HG03521 (cell line): ENCODE results near the gene ZNF512B.
"Not testable (repeated sequence)": the region's sequence is repeated elsewhere in the genome, so short reads cannot be mapped to it uniquely, and the experiment has no call there.

Source experiments
- ATAC-seq: cut with Tn5 transposase; IDR thresholded peaks from one replicate; pipeline ENCODE4 v1.9.1; 2021; ENCODE audit warnings: mild to moderate bottlenecking, moderate library complexity; ENCODE audit not compliant: unreplicated experiment

ZNF512B gene, protein sequence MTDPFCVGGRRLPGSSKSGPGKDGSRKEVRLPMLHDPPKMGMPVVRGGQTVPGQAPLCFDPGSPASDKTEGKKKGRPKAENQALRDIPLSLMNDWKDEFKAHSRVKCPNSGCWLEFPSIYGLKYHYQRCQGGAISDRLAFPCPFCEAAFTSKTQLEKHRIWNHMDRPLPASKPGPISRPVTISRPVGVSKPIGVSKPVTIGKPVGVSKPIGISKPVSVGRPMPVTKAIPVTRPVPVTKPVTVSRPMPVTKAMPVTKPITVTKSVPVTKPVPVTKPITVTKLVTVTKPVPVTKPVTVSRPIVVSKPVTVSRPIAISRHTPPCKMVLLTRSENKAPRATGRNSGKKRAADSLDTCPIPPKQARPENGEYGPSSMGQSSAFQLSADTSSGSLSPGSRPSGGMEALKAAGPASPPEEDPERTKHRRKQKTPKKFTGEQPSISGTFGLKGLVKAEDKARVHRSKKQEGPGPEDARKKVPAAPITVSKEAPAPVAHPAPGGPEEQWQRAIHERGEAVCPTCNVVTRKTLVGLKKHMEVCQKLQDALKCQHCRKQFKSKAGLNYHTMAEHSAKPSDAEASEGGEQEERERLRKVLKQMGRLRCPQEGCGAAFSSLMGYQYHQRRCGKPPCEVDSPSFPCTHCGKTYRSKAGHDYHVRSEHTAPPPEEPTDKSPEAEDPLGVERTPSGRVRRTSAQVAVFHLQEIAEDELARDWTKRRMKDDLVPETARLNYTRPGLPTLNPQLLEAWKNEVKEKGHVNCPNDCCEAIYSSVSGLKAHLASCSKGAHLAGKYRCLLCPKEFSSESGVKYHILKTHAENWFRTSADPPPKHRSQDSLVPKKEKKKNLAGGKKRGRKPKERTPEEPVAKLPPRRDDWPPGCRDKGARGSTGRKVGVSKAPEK

DNA sequence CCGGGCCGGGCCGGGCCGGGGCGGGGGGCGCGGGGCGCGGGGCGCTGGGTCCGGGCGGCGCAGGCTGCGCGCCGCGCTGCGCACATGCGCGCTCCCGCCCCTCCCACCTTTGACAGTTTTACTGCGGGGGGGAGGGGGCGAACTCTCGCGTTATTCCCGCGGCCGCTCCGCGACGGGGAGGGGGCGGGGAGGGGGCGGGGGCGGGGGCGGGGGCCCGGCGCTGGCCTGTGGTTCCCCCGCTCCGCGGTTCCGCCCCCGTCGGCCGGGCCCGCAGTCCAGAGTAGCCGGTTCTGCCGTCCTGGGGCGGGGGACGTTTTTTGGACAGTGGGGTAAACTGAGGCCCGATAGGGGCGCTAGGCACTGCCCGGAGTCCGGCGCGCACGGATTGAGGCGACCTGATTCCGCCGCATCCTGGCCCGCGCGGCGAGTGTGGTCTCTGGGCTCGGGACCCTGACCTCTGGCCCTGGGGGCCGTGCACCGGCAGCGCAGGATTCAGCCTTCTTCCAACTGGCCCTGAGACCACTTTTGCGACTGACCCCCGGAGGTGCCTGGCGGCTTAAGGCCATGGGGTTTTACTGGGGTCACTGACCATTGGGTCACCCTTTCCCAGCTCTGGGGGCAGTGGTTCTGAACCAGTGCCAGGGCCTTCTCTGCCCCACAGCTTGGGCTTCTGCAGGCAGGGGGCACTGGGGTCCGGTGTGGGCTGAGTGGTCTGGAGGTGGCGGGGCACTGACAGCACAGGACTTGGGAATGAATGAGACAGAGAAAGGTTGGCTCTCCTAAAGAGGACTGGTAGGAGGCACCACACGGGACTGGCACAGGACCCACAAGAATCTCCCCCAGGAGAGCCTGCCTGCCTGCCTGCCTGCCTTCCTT lies at the start of gene ZNF512B:
TSS of gene ZNF512B (minus strand) at position 93 of the 876 bp plus-strand sequence. CDS start 1,980 bp downstream, outside the sequence.
- no peak for ATAC-seq

DNA sequence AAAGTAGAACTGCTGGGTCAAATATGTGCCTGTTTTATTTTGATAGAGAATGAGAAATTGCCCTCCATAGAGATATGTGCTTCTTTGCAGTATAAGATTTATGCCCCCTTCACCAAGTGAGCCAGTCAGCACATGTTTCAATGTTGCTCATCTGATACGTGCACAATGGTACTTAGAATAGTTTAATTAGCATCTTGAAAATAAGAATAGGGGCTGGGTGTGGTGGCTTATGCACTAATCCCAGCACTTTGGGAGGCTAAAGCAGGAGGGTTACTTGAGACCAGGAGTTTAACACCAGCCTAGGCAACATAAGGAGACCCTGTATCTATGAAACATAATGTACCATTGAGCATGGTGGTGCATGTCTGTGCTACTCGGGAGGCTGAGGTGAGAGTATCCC lies 45.9 kb upstream of the ZNF512B start:
- ATAC-seq, result no peak

DNA sequence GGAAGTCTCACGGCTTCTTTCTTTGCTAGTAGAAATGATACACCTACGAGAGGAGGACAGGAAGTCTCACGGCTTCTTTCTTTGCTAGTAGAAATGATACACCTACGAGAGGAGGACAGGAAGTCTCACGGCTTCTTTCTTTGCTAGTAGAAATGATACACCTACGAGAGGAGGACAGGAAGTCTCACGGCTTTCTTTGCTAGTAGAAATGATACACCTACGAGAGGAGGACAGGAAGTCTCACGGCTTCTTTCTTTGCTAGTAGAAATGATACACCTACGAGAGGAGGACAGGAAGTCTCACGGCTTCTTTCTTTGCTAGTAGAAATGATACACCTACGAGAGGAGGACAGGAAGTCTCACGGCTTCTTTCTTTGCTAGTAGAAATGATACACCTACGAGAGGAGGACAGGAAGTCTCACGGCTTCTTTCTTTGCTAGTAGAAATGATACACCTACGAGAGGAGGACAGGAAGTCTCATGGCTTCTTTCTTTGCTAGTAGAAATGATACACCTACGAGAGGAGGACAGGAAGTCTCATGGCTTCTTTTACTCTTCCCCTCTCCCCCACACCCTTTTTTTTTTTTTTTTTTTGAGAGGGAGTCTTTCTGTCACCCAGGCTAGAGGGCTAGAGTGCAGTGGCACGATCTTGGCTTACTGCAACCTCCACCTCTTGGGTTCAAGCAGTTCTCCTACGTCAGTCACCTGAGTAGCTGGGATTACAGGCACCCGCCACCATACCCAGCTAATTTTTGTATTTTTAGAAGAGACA lies 42.8 kb upstream of the ZNF512B start:
- ATAC-seq, result not testable (repeated sequence)

DNA sequence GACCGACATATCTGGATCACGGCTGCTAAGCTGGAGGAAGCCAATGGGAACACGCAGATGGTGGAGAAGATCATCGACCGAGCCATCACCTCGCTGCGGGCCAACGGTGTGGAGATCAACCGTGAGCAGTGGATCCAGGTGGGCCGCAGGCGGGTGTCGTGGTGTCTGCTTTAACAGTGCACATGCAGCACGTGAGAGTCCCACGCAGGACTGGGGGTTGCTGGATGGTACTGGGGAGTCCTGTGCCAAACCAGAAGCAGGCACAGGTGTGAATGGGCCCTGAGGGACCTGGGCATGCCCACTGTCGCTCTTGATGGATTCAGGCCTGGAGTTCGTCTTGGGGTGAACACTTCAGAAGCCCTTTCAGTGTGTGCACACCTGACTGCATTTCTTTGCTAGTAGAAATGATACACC lies 41.6 kb upstream of the ZNF512B start:
- ATAC-seq, result no peak

DNA sequence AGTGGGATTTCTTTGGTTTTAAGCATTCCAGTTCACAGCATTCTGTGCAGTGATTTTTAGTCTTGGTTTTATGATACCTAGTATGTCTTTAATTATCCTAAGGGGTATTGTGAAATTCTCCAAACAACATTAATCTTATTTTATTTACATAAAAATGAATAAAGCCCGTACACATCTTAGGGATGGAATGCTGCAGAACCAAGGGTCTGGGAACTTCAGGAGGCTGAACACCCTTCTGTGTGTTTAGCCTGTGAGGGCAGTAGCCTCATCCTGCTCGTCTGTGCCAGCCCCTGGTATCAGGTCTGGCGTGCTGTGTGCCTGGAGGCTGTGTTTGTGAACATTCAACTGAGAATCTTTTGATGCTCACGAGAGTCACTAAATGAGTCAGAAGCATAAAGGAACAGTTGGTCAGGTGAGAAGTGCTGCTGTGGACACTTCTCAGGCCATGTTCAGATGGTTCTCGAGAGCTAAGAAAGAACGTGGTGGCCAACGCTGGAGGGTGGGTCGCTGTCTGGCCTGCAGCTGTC lies 41.0 kb upstream of the ZNF512B start:
- no peak for ATAC-seq

DNA sequence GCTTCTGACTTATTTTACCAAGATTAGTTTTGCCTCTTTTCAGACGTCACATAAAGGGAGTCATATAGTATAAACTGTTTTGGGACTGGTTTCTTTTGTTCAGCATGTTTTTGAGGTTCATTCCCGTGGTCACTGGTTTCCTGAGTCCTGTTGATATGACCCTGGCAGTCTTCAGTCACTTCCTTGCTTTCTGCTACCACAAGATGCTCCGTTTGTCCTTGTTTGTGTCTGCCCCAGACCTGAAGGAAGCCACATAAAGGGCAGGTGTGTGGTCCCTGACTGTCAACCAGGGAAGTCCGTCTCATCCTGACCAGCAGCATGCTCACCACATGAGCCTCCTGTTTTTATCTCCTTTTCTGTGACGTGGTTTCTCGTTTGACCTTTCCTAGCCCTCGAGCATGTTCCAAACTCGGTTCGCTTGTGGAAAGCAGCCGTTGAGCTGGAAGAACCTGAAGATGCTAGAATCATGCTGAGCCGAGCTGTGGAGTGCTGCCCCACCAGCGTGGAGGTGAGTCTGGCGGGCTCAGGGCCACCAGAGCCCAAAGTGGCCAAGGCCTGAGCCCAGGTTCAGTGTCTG lies 40.2 kb upstream of the ZNF512B start:
- no peak for ATAC-seq

DNA sequence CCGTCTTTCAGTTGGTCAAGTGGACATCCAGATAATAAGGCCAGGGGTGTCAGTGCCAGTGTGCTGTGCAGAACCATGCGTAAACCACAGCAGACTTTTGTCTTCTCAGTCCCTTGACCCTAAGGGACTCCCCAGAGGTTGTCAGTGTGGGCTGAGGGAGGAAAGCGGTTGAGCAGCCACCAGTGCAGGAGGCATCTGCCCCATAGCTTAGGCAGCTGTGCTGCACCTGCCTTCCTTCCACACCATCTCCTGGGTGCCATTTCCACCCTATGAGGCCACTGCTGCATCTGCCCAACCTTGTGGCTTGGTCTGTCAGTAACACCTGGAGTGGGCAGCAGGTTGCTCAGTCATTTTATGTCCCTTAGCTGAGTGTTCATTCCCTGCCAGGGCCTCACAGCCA lies 37.2 kb upstream of the ZNF512B start:
- no peak for ATAC-seq

DNA sequence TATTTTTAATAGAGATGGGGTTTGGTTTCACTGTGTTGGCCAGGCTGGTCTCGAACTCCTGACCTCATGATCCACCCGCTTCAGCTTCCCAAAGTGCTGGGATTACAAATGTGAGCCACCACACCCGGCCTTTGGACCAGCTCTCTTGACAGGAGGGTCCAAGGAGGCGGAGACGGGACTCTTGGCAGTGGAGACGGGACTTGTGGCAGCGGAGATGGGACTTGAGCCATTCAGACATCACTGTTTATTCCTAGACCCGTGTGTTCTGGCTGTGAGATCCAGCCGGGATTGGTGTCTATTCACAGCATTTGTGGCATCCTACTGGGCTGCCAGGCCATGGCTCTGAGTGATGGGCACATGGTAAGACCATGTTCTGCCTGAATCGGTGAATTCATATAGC lies 36.8 kb upstream of the ZNF512B start:
- ATAC-seq, result no peak

DNA sequence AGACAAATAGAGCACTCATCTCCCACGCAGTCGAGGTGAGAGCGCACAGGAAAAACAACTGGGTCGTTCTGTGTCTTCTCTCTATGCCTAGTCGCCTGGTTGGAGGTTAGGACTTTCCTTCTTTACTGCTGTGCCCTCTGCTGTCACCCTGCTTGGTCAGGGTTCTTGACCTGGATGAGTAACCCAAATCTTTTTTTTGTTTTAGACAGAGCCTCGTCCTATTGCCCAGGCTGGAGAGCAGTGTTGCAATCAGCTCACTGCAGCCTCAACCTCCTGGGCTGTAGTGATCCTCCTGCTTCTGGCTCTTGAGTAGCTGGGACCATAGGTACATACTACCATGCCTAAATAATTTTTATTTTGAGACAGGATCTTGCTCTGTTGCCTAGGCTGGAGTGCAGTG lies 35.7 kb upstream of the ZNF512B start:
- no peak for ATAC-seq

DNA sequence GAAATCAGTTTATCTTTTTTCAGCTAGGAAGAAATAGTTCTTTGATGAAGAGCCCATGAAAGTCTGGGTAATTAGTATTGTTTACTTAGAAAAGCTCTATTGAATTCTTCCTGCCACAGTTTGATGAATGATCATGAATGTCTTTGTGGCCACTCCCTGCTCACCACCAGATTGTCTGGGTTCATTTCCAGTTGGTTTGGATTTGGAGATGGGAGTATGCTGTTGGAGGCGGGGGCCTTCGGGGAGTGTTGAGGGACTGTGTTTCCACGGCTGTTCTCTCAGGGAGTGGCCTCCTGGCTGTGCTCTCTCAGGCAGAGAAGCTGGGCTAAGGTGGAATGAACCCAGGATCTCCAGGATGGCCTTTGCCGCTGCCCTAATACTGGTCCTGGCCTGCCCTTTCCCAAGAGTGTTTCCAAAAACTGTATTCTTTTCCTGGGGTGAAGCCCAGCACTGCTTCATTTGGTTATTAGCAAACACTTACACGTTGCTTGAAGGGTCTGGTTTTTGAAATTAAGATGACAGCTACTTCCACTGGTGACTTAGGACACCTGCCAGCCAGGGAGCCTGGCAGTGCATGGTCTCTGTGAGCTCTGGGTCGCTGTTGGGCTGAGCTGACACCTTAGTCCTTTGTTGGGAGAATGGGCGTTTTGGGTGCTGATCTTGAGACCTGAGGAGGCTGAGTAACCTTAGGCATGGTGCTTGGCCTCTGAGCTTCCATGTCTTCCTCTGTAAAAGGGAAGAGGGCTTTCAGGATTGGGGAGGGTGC lies 34.4 kb upstream of the ZNF512B start:
- ATAC-seq, result no peak

DNA sequence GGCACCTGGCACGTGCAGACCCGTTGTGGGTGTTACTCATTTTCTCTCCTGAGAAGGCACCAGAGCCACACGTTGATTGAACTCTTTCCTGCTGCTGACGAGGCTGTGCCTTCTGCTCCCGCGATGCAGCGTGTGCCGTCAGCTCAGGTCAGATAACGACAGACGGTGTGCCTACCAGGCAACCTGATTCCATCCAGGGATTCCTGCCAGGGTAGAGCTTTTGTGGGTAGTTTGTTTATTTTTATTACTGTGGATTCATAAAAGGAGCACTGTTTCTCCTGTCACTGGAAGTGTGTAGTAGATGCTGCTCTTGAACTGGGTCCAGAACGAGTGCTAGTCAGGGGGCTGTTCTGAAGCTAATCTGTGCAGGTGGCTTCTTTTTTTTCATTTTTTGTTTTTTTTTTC lies 31.9 kb upstream of the ZNF512B start:
- ATAC-seq, result no peak

DNA sequence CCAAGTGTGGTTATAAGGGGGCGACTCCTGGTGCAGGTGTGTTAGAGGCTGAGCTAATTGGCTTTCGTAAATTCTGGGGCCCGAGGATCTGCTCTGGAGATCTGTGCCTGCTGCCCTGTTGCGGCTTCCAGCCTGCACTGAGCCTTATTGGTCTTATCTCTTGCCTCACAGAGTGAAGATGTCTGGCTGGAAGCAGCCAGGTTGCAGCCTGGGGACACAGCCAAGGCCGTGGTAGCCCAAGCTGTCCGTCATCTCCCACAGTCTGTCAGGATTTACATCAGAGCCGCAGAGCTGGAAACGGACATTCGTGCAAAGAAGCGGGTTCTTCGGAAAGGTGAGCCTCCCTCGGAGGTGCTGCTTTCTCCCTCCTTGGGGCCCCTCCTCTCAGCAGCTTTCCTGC lies 31.2 kb upstream of the ZNF512B start:
- ATAC-seq, result no peak

DNA sequence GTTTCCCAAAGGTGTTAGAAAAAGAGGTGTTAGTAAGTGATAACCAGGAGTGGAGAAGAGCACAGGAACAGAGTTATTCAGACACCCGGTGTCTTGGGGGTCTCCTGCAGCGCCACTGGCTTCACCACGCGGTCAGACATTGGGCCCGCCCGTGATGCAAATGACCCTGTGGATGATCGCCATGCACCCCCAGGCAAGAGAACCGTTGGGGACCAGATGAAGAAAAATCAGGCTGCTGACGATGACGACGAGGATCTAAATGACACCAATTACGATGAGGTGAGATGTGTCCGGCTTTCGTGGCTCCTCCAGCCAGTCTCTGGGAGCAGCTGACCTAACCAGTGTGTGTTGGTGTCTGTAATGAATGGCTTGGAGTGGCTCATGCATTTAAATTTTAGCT lies 13.2 kb upstream of the ZNF512B start:
- ATAC-seq, result no peak

DNA sequence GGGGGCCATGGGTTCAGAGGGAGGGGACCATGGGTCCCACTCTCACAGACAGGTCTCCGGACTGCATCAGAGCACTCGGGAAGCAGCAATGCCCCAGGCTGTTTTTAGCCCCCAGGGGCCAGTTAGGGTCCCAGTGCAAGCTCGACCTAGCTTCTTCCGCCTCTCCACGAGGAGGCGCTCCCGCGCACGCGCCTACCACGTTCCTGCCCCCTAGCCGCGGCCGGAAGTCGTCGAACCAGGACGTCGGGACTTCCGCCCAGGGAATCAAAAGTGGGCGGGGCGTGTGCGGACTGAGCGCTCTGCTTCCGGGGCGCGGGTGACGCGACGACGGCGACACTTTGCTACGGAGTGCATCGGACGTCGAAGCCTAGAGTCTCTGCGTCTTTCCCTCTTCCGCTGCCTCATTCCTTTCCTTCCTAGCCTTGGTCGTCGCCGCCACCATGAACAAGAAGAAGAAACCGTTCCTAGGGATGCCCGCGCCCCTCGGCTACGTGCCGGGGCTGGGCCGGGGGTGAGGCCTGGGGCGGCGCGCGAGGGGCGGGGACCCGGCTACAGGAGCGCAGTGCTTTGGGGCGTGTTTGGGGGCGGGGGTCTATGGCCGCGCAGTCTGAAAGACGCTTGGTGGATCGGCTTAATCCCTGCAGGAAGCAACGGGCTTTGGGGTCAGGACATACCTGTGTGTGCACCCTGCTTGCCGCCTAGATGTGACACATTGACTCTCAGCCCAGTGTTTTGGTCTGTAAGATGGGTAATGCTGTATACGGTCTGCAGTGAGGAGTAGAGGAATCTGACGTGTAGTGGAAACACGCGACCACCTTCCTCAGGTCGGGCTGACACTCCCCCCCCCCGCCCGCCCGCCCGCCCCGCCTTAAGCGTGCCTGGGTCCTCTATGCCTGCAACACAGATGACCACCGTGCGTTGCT lies 11.3 kb upstream of the ZNF512B start, which contains the start of gene PRPF6:
TSS of gene PRPF6 (plus strand) at position 327 of the 923 bp plus-strand sequence. CDS start at position 441, 114 bp downstream.
- peak; percentile 53 for ATAC-seq

DNA sequence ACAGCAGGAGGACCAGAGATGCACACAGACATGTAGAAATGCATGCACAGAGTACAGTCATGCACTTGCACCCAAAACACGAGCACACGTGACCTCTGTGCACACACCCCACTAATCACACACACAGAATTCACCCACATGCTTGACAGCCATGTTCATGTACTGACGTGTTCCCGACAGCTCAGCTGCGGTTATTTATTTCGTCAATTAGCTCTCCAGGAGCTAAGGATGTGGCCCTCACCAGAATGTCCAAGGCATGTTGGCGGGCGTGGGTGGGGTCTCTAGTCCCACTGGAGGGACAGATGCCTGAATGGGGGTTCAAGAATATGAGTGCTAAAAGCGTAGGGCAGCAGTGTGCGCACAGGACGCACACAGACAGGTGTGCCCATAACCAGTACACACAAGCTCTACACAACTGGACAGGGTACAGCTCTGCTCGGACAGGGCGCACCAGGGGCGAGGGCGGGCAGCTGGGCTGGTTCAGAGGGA lies 10.6 kb upstream of the ZNF512B start:
- ATAC-seq, result peak; percentile 7

DNA sequence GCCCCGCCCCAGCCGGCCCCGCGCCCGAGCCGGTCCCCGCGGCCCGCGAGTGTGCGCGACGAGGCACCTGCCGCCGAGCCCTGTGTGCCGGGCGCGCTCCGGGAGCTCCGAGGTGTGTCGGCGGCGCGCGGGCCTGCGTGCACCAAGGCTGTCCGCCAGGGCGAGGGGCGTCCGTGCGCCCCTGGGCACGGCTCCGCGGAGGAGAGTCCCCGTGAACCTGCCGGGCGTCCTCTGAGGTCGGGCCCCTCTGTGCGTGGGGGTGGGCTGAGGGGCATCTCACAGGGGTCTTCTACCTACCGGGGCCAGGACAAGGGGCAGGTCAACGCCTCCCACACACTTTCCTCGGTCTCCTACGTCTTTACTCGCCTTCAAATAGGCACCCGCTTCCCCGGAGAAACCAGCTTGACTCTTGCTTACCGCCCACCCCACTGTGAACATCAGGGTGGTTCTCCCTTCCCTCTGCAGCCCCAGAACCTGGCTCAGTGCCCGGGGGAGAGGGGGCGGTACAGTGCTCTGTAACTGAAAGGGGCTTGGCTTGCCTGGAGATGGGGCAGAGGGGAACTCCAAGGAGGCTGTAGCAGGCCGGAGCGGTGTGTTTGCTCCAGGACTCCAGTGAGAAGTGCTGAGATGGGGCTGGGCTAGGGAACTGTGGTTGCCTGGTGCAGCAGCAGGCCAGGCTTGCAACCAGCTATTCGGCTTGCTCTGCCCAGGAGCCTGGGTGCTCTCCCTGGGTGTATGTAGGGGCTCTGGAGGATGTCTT lies 10.0 kb upstream of the ZNF512B start, which contains the start of gene SAMD10:
TSS of gene SAMD10 (minus strand) at position 86 of the 760 bp plus-strand sequence. CDS start 175 bp downstream, outside the sequence.
- ATAC-seq, result no peak

DNA sequence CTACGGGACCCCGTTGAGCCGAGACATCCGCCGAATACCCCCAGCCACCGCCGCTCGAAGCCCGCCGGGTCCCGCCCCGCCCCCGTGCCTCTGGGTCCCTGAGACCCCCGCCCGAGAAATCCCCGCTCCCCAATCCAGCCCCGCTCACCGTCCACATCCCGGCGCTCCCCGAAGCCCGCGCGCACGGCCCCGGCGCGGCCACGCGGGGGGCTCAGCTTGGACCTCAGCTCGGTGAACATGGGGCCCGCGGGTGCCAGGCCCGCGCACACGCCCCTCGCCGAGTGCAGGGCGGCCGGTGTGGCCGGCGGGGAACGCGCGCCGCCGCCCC lies 9.5 kb upstream of the ZNF512B start:
- ATAC-seq, result no peak
